ENCODE measurements around the gene BMF. TPM values are rescaled to one million over a fixed set of nuclear protein-coding genes. Genes with fewer than 3 reads are reported as not detected.

The BMF gene
- total RNA-seq, 1 experiment from 2014 or later = 3.0 TPM

DNA sequence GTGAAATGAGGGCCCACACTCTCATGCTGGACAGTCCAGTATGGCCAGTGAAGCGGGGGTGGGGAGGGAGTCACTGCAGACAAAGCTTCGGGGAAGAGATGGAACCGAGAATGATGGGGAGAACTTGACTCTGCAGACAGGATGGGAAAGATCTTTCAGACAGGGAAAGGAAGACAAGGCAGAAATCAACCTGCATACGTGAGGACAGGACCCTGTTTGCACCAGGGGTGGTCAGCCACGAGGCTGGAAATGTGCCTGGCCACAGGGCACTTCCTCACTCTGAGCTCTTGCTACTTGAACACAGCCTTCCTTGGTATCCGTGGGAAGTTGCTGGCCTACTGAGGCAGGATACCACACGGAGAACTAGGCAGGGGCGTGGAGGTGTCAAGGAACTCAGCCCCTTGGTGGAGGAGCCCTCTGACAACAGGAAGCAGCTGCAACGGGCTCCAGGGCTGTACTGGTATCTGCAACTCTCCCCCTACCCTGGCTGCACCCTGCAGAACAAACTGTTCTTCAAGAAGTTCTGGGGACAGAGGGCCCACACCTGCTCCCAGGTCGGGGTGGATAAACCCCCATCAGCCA, 60.4 kb downstream of the BMF start:
- Histone ChIP-seq H3K4me3 (ENCODE audit: low read length) (no peak overlapping the region), H3K27me3 (ENCODE audit: low read length) (no peaks in the 10 kb centered on the region), H3K4me2 (ENCODE audit: low read depth, low read length, poor library complexity, severe bottlenecking) (no peak overlapping the region), H3K79me2 (ENCODE audit: low read length) (no peaks in the 10 kb centered on the region), H3K27ac (ENCODE audit: low read length) (no peak overlapping the region), H3K9me2 (replicated peaks; ENCODE audit: insufficient read depth, low read length) (no peaks in the 10 kb centered on the region), H3K9me3 (ENCODE audit: low read length) (no peaks in the 10 kb centered on the region), H3K4me1 (ENCODE audit: low read length) (peaks cover 14% of the 10 kb centered on the region), H4K20me1 (ENCODE audit: insufficient read depth, low read depth, low read length) (0 out of 2 replicates have a peak, but pooled peaks cover 1% of the 10 kb centered on the region), H3K36me3 (ENCODE audit: insufficient read depth, low read length) (no peaks in the 10 kb centered on the region), H3K9ac (ENCODE audit: low read length) (no peak overlapping the region), H2AFZ (ENCODE audit: low read length) (no peak overlapping the region)
- no peak for DNase-seq

DNA sequence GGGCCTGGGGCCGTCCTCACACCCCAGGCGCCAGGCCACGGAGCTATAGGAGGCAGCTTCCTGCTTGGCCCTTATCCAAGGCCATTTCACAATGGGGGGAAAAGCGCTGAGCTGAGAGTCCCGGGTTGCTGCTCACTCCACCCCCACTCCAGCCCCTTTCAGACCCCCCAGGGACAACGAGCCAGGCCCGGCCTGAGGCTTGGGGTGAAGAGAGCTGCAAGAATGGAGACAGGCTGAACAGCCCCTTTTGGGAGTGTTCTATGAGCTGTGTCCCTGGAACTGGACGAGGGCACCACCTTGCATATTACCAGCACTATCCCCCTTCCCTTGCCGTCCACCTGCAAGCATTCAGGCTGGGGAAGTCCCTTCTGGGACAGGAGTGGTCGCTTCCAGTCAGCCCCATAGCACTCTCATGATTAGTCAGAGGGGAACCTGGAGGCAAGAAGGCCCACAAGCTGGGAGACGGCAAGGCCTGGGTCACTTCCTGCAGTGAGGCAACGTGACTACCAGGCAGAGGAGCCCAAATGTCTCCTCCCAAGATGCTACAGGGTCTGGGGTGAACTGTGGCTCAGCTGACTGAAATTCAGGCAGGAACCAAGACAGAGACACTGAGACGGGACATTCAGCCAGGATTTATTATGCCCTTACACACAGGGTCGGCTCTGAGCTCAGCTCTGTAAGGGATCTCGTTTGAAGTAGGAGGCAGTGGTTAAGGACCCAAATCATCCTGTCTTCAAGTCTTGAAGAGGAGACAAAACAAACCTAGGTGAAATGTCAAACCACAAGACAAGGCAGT, 61.1 kb downstream of the BMF start:
- H3K4me1 ChIP-seq (ENCODE audit: low read length) = peaks cover 14% of the 10 kb centered on the region
- no peaks in the 10 kb centered on the region for H3K79me2 ChIP-seq (ENCODE audit: low read length)
- H3K36me3 ChIP-seq (ENCODE audit: insufficient read depth, low read length) = no peaks in the 10 kb centered on the region
- H3K9me3 ChIP-seq (ENCODE audit: low read length) = no peaks in the 10 kb centered on the region
- H3K9ac ChIP-seq (ENCODE audit: low read length) = no peak overlapping the region
- DNase-seq = no peak
- no peaks in the 10 kb centered on the region for H3K9me2 ChIP-seq (replicated peaks; ENCODE audit: insufficient read depth, low read length)
- H2AFZ ChIP-seq (ENCODE audit: low read length) = no peak overlapping the region
- H3K4me3 ChIP-seq (ENCODE audit: low read length) = no peak overlapping the region
- no peak overlapping the region for H3K27ac ChIP-seq (ENCODE audit: low read length)
- H4K20me1 ChIP-seq (ENCODE audit: insufficient read depth, low read depth, low read length) = no peaks in the 10 kb centered on the region
- H3K4me2 ChIP-seq (ENCODE audit: low read depth, low read length, poor library complexity, severe bottlenecking) = no peak overlapping the region
- no peaks in the 10 kb centered on the region for H3K27me3 ChIP-seq (ENCODE audit: low read length)

GRCh38 chr15:40046721-40047414, 61.8 kb downstream of the BMF start:
- Histone ChIP-seq H3K27ac (ENCODE audit: low read length) (no peak overlapping the region), H2AFZ (ENCODE audit: low read length) (no peak overlapping the region)

GRCh38 chr15:40045572-40046217, 63.0 kb downstream of the BMF start:
- 0 out of 2 replicates have a peak overlapping the region, but pooled peaks have one; percentile 10 for H3K9ac ChIP-seq (ENCODE audit: low read length)
- H3K36me3 ChIP-seq (ENCODE audit: insufficient read depth, low read length) = no peaks in the 10 kb centered on the region
- H4K20me1 ChIP-seq (ENCODE audit: insufficient read depth, low read depth, low read length) = no peaks in the 10 kb centered on the region
- peak overlapping the region; percentile 54 for H3K4me2 ChIP-seq (ENCODE audit: low read depth, low read length, poor library complexity, severe bottlenecking)
- no peak overlapping the region for H3K4me3 ChIP-seq (ENCODE audit: low read length)
- no peaks in the 10 kb centered on the region for H3K27me3 ChIP-seq (ENCODE audit: low read length)
- H3K4me1 ChIP-seq (ENCODE audit: low read length) = peaks cover 14% of the 10 kb centered on the region
- H3K79me2 ChIP-seq (ENCODE audit: low read length) = no peaks in the 10 kb centered on the region
- H3K9me2 ChIP-seq (replicated peaks; ENCODE audit: insufficient read depth, low read length) = no peaks in the 10 kb centered on the region
- no peaks in the 10 kb centered on the region for H3K9me3 ChIP-seq (ENCODE audit: low read length)
- no peak overlapping the region for H3K27ac ChIP-seq (ENCODE audit: low read length)
- no peak overlapping the region for H2AFZ ChIP-seq (ENCODE audit: low read length)
- DNase-seq = peak; percentile 51

More at GRCh38 chr15:40046721-40047414, 61.8 kb downstream of the BMF start:
- no peak overlapping the region for H3K4me3 ChIP-seq (ENCODE audit: low read length)
- peaks cover 14% of the 10 kb centered on the region for H3K4me1 ChIP-seq (ENCODE audit: low read length)
- H3K9me3 ChIP-seq (ENCODE audit: low read length) = no peaks in the 10 kb centered on the region
- H3K4me2 ChIP-seq (ENCODE audit: low read depth, low read length, poor library complexity, severe bottlenecking) = no peak overlapping the region
- no peaks in the 10 kb centered on the region for H3K79me2 ChIP-seq (ENCODE audit: low read length)
- no peaks in the 10 kb centered on the region for H3K36me3 ChIP-seq (ENCODE audit: insufficient read depth, low read length)
- no peak overlapping the region for H3K9ac ChIP-seq (ENCODE audit: low read length)
- no peaks in the 10 kb centered on the region for H3K27me3 ChIP-seq (ENCODE audit: low read length)
- DNase-seq = no peak
- H4K20me1 ChIP-seq (ENCODE audit: insufficient read depth, low read depth, low read length) = no peaks in the 10 kb centered on the region
- H3K9me2 ChIP-seq (replicated peaks; ENCODE audit: insufficient read depth, low read length) = no peaks in the 10 kb centered on the region

DNA sequence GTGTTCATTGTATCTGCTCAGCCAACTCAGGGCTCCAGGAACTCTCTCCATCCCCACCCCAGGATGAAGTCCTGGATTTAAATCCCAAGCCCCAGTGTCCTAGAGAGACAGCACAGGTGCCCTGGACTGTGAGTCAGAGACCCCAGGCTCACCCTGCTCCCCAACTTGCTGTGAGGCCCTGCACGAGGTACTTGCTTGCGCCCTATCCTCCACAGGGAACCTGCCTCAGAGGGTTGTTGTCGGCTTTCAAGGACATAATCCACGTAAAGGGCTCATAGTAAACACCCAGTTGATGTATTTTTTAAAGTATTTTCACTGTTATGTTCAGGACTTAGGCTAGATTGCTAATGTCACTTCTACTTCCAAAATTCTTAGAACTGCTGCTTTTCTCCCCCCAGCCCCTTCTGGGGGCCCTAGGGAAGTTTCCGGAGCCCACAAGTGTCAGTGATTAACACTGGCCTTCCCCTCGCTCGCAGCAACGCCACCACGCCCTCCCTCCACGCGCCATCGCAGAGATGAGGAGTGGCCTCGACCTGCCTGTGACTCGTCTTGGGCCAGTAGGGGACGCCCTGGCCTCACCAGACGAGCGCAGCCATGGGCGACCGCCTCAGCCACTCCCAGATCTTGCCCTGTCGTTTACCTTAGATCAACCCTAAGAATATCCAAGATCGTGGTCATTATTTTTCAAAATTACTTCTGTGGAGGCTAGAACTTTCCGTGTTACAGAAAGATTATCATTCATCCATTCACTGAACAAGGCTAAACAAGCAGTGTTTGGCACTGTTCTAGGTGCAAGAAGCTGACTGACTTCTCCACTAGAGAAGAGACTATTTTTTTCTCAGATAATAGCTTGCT, 63.7 kb downstream of the BMF start:
- Histone ChIP-seq H3K9ac (ENCODE audit: low read length) (peak overlapping the region; percentile 35; the same call in 1 of the 2 replicates), H3K4me1 (ENCODE audit: low read length) (peaks cover 19% of the 10 kb centered on the region), H3K9me3 (ENCODE audit: low read length) (no peaks in the 10 kb centered on the region), H3K27me3 (ENCODE audit: low read length) (no peaks in the 10 kb centered on the region), H3K79me2 (ENCODE audit: low read length) (0 out of 2 replicates have a peak, but pooled peaks cover 5% of the 10 kb centered on the region), H3K27ac (ENCODE audit: low read length) (no peak overlapping the region), H3K4me2 (ENCODE audit: low read depth, low read length, poor library complexity, severe bottlenecking) (peak overlapping the region; percentile 54), H3K9me2 (replicated peaks; ENCODE audit: insufficient read depth, low read length) (no peaks in the 10 kb centered on the region), H3K4me3 (ENCODE audit: low read length) (0 out of 2 replicates have a peak overlapping the region, but pooled peaks have one; percentile 11), H3K36me3 (ENCODE audit: insufficient read depth, low read length) (no peaks in the 10 kb centered on the region), H2AFZ (ENCODE audit: low read length) (no peak overlapping the region), H4K20me1 (ENCODE audit: insufficient read depth, low read depth, low read length) (no peaks in the 10 kb centered on the region)
- DNase-seq = peak; percentile 89

DNA sequence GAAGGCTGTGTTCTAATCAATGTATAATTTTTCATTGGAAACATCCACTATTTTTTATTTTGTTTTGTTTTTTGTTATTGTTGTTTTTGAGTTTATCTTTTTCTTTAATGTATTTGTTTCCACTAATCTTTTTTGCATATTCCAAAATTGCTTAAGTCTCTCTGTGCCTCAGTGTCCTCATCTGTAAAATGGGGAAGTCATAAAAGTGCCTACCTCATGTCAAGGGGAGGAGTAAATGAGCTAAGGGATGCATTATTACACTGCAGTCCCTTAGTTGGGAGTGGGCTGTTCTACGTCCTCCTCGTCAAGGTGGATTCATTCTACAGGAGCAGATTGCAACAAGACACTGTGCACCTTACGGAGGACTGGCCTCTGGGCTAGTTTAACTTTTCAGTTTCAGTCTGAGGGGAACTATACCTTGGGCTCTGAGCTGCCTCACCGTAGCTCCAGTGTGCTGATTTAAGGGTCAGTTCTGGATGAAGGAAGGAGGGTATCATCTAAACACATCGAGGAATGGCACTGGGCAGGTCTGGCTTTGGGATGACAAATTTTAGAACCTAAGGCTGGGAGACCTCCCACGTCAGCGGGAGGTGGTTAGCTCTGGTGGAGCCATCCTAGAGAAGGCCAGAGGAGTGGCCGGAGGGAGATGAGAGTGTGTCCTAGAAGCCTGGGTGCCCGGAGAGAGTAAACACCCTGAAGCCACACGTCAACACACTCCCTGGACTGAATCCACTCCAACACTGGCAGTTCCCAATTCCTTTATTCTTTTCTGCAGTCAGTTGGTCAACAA, 64.6 kb downstream of the BMF start:
- Histone ChIP-seq H3K27ac (ENCODE audit: low read length) (no peak overlapping the region), H4K20me1 (ENCODE audit: insufficient read depth, low read depth, low read length) (no peaks in the 10 kb centered on the region), H3K9me2 (replicated peaks; ENCODE audit: insufficient read depth, low read length) (no peaks in the 10 kb centered on the region), H3K4me3 (ENCODE audit: low read length) (no peak overlapping the region), H3K36me3 (ENCODE audit: insufficient read depth, low read length) (no peaks in the 10 kb centered on the region), H3K9ac (ENCODE audit: low read length) (peak overlapping the region; percentile 35; the same call in 1 of the 2 replicates), H3K79me2 (ENCODE audit: low read length) (0 out of 2 replicates have a peak, but pooled peaks cover 5% of the 10 kb centered on the region), H2AFZ (ENCODE audit: low read length) (no peak overlapping the region), H3K27me3 (ENCODE audit: low read length) (no peaks in the 10 kb centered on the region), H3K4me2 (ENCODE audit: low read depth, low read length, poor library complexity, severe bottlenecking) (peak overlapping the region; percentile 54), H3K4me1 (ENCODE audit: low read length) (peaks cover 21% of the 10 kb centered on the region), H3K9me3 (ENCODE audit: low read length) (no peaks in the 10 kb centered on the region)
- DNase-seq = no peak

DNA sequence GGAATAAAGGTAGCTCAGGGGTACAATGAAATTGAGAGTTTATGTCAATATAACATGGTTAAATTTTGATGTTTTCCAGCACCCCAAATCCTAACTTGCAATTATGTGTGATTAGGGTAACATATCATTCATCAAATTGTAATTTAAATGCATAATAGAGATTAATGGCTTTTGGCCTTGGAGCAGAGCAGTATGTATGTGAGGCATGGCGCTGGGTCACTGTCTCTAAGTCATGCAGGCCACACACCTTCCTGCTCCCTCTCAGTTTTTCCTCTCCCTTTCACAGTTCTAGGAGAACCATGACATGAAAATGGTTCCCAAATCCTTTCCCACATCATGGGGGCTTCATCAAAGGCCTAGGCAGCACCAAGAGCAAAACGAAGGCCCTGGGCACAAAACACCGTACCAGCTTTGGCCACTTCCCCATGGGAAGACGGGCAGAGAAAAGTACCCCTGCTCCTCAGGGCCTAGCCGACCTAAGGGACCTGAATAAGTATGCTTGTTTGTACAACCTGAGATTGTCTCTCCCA, 65.8 kb downstream of the BMF start:
- Histone ChIP-seq H3K9me2 (replicated peaks; ENCODE audit: insufficient read depth, low read length) (no peaks in the 10 kb centered on the region), H3K4me3 (ENCODE audit: low read length) (no peak overlapping the region), H4K20me1 (ENCODE audit: insufficient read depth, low read depth, low read length) (no peaks in the 10 kb centered on the region), H3K4me2 (ENCODE audit: low read depth, low read length, poor library complexity, severe bottlenecking) (no peak overlapping the region), H3K36me3 (ENCODE audit: insufficient read depth, low read length) (no peaks in the 10 kb centered on the region), H3K9me3 (ENCODE audit: low read length) (no peaks in the 10 kb centered on the region), H3K4me1 (ENCODE audit: low read length) (peaks cover 22% of the 10 kb centered on the region), H3K9ac (ENCODE audit: low read length) (no peak overlapping the region), H2AFZ (ENCODE audit: low read length) (no peak overlapping the region), H3K27me3 (ENCODE audit: low read length) (no peaks in the 10 kb centered on the region), H3K79me2 (ENCODE audit: low read length) (peaks cover 16% of the 10 kb centered on the region), H3K27ac (ENCODE audit: low read length) (no peak overlapping the region)
- no peak for DNase-seq

Measured in Karpas-422 (cell line).